ENCODE results near the gene PRKCA. TPM values are rescaled to one million over a fixed set of nuclear protein-coding genes. Genes with fewer than 3 reads are reported as not detected.

PRKCA gene
- total and polyA plus RNA-seq, 2 of the 13 experiments (the other 11 are each of a cell fraction or from before 2014, with no cell fraction given) = 18.5 to 21.5 TPM

DNA sequence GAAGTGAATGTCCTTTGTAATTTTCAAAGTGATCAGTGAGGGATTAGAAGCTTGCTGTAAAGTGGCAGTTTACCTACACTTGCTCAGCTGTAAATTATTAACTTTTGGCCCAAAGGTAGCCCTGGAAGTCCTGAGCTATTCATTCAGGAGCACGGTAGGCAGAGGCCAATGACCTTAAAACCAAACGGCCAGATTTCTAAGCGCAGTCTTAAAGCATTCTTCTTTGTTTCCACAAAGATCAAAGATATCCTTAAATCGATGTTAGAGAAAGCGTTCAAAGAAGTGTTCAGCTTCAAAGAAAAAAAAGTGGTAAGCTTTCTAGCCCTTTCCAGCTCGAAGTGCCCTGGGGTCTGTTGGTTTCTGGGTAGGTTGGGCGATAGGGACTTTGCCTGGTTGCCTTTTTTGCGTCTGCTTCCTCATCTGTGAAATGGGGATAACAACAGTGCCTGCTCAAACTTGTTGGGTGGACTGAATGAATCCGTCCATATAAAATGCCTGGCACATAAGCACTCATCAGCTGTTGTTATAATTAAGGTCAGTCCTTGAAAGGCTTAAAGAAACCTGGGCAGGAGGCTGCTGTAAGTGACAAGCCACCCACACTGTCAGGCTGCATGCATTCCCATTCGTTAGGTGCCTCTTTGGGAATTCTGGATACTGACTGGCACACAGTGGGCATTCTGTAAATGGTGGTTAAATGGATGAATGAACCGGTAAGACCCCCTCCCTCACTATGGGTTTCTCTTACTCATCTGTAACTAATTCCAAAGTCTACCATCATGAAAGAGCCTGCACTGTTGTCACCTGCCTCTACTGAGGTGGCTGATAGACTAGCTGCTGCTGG lies 113.2 kb downstream of the PRKCA start (continued):
- TF ChIP-seq, protein P1, sequence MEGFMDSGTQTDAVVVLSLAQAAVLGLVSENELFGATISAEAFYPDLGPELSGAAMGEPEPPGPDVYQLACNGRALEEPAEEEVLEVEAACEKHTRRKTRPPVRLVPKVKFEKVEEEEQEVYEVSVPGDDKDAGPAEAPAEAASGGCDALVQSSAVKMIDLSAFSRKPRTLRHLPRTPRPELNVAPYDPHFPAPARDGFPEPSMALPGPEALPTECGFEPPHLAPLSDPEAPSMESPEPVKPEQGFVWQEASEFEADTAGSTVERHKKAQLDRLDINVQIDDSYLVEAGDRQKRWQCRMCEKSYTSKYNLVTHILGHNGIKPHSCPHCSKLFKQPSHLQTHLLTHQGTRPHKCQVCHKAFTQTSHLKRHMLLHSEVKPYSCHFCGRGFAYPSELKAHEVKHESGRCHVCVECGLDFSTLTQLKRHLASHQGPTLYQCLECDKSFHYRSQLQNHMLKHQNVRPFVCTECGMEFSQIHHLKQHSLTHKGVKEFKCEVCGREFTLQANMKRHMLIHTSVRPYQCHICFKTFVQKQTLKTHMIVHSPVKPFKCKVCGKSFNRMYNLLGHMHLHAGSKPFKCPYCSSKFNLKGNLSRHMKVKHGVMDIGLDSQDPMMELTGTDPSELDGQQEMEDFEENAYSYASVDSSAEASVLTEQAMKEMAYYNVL (CRISPR knock-in tag; IDR thresholded peaks at IDR 0.05; ENCODE audit: borderline replicate concordance) = peak; percentile 97
- TF ChIP-seq SIX4 (CRISPR knock-in tag; IDR thresholded peaks at IDR 0.05) = 0 out of 2 replicates have a peak, but pooled peaks have one; percentile 57
- TF ChIP-seq ESRRA (CRISPR knock-in tag; IDR thresholded peaks at IDR 0.05; ENCODE audit: low read depth) = peak; percentile 70; the same call in 1 of the 2 replicates
- TF ChIP-seq DR1 (CRISPR knock-in tag; IDR thresholded peaks at IDR 0.05) = no peak
- 0 out of 2 replicates have a peak, but pooled peaks have one; percentile 36 for TF ChIP-seq WIZ (CRISPR knock-in tag; IDR thresholded peaks at IDR 0.05)
- no peak for TF ChIP-seq HINFP (CRISPR knock-in tag; IDR thresholded peaks at IDR 0.05; ENCODE audit: low read depth)
- TF ChIP-seq ZNF720 (CRISPR knock-in tag; IDR thresholded peaks at IDR 0.05) = no peak
- TF ChIP-seq PPARG (CRISPR knock-in tag; conservative IDR thresholded peaks at IDR 0.05) = peak; percentile 75; the same call in 1 of the 2 replicates
- TF ChIP-seq ZNF460 (CRISPR knock-in tag; IDR thresholded peaks at IDR 0.05; ENCODE audit: borderline replicate concordance) = no peak; the same call in 1 of the 2 replicates
- peak; percentile 98 for TF ChIP-seq NCOR1 (IDR thresholded peaks at IDR 0.05; ENCODE audit: borderline replicate concordance, low read length)
- peak; percentile 50; the same call in 1 of the 2 replicates for TF ChIP-seq HHEX (CRISPR knock-in tag; IDR thresholded peaks at IDR 0.05)
- TF ChIP-seq MIXL1 (CRISPR knock-in tag; IDR thresholded peaks at IDR 0.05) = peak; percentile 83
- TF ChIP-seq ZBTB39 (CRISPR knock-in tag; IDR thresholded peaks at IDR 0.05) = no peak
- 0 out of 2 replicates have a peak, but pooled peaks have one; percentile 12 for TF ChIP-seq SNAPC2 (CRISPR knock-in tag; IDR thresholded peaks at IDR 0.05)
- TF ChIP-seq ZNF44 (CRISPR knock-in tag; IDR thresholded peaks at IDR 0.05) = peak; percentile 55; the same call in 1 of the 2 replicates
- no peak for TF ChIP-seq ZNF260 (CRISPR knock-in tag; IDR thresholded peaks at IDR 0.05; ENCODE audit: borderline replicate concordance, low read depth)
- TF ChIP-seq ZNF382 (CRISPR knock-in tag; IDR thresholded peaks at IDR 0.05; ENCODE audit: borderline replicate concordance) = no peak
- peak; percentile 88; the same call in 1 of the 2 replicates for TF ChIP-seq ZBTB34 (CRISPR knock-in tag; IDR thresholded peaks at IDR 0.05)
- TF ChIP-seq PCBP1 (IDR thresholded peaks at IDR 0.05; ENCODE audit: borderline replicate concordance, low read depth, low read length) = no peak
- no peak for TF ChIP-seq SOX6 (IDR thresholded peaks at IDR 0.05)
- peak; percentile 99 for TF ChIP-seq SOX6 (CRISPR knock-in tag; IDR thresholded peaks at IDR 0.05)
- peak; percentile 12; the same call in 1 of the 2 replicates for TF ChIP-seq ZBTB3 (CRISPR knock-in tag; IDR thresholded peaks at IDR 0.05; ENCODE audit: borderline replicate concordance, low read depth)
- no peak for TF ChIP-seq SMARCE1 (IDR thresholded peaks at IDR 0.05; ENCODE audit: borderline replicate concordance)

All from HepG2 (cell line).